Measurements from ENCODE around the gene LDLRAD3.

- TF ChIP-seq CTCF (IDR thresholded peaks at IDR 0.05) (no peak), POLR2A (IDR thresholded peaks at IDR 0.05) (no peak), EP300 (IDR thresholded peaks at IDR 0.05) (no peak), POLR2AphosphoS5 (IDR thresholded peaks at IDR 0.05) (no peak)
Observed at GRCh38 chr11:36160091-36160490, 216.2 kb downstream of the LDLRAD3 start.

All from suprapubic skin (tissue), 4 donors.